ENCODE results near the gene KAT6B.

DNA sequence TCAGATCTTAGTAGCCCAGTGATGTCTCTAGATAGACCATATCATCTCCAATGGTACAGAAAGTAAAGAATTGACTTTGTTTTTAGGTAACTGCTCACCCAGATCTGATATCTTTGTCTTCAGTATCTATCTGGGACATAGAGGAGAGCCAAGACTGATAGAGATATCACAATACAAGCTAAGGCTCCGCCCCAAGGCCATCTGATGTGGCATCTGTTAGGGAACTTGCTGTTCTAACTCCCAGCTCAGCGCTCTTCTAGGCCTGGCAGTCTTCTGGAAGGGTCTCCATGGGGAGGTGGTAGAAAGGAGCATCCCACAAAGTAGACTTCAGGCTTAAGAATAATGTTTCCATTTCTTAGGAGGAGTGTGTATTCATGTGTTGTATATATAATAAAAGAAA, 196.7 kb downstream of the KAT6B start:
- TF ChIP-seq, protein P1, sequence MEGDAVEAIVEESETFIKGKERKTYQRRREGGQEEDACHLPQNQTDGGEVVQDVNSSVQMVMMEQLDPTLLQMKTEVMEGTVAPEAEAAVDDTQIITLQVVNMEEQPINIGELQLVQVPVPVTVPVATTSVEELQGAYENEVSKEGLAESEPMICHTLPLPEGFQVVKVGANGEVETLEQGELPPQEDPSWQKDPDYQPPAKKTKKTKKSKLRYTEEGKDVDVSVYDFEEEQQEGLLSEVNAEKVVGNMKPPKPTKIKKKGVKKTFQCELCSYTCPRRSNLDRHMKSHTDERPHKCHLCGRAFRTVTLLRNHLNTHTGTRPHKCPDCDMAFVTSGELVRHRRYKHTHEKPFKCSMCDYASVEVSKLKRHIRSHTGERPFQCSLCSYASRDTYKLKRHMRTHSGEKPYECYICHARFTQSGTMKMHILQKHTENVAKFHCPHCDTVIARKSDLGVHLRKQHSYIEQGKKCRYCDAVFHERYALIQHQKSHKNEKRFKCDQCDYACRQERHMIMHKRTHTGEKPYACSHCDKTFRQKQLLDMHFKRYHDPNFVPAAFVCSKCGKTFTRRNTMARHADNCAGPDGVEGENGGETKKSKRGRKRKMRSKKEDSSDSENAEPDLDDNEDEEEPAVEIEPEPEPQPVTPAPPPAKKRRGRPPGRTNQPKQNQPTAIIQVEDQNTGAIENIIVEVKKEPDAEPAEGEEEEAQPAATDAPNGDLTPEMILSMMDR (IDR thresholded peaks at IDR 0.05; ENCODE audit: insufficient read depth, low read depth, low read length), result no peak
- TF ChIP-seq EZH2 (IDR thresholded peaks at IDR 0.05; ENCODE audit: insufficient read depth, low read length), result no peak

Measured in astrocyte (in vitro differentiated cells and primary cell).